ENCODE data around the gene NEU3.

DNA sequence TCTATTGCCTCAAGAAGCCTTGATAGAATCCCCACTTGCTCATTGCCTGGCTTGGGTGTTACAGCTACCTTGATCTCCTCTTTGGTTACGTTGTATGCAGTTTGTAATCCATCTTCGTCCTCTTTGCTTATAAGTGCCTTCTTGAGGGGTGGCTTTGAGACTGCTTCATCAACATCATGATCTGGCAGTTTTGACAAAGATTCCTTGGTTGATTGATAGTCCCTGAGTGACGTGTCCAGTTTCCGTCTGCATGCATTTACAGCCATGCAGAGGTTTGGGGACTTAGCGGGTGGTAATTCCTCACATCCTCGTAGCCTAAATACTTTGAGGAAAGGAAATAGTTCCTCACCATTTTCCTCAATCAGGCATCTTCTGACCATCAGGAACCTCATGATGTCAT is 23.1 kb downstream of the NEU3 start:
- TF ChIP-seq GATA2 (IDR thresholded peaks at IDR 0.05; ENCODE audit: low read depth, low read length) (no peak), GATA3 (IDR thresholded peaks at IDR 0.05; ENCODE audit: low read depth, low read length) (no peak)
